ENCODE results near the gene CHP2. TPM values are rescaled to one million over a fixed set of nuclear protein-coding genes. Genes with fewer than 3 reads are reported as not detected.
"Not testable (repeated sequence)": the region's sequence is repeated elsewhere in the genome, so short reads cannot be mapped to it uniquely, and the experiment has no call there.

Gene CHP2
- not detected for total RNA-seq

DNA sequence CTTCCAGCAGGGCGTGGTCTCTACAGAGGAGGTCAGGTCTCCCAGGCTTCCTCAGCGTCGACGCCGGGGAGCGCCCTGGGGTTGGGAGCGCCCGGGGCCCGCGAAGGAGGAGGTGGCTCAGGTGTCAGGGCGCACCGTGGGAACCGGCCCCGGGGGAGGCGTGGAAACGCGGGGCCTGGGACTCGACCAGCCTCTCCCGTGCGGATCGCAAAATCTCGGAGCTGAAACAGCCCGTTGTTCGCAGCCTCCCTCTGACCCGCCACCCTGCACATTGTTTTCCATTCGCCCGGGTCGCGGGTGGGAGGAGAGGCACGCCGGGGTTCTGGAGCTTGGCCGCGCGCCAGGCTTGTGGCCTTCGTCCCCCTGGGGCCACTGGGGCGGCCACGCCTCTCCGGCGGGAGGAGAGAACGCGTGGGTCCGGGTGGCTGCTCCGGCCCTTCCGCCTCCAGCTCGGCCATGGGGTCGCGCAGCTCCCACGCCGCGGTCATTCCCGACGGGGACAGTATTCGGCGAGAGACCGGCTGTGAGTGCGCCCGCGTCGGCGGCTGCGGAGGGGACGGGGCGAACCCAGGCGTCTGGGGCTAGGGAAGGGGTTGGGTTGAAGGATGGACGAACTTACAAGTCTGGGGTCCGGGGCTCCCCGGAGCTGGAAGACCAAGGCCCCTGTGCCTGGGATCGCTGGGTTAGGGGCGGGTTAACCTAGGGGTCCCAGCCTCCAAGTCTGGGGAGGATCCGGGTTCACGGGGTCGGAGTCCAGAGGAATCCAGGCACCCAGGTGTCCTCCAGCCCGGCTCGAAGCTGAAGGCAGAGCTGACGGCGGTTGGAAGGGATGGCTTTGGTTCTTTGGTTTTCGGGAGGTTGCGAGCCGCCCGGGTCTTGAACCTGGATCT, at the start of gene CHP2:
Gene CHP2 (plus strand): TSS at position 433 of the 890 bp plus-strand sequence. CDS start 24 bp downstream, at position 457.
- Mint-ChIP-seq H3K4me3 (no peak within 1 kb of the TSS), H3K36me3 (no peaks in the 10 kb centered on the region), H3K27ac (no peak within 1 kb of the TSS), H3K9me3 (ENCODE audit: low read depth) (no peaks in the 10 kb centered on the region), H3K27me3 (peaks cover 58% of the 10 kb centered on the region), H3K4me1 (no peaks in the 10 kb centered on the region)
- no peak for DNase-seq
- CTCF ChIA-PET = no interaction called here
- no peak for ATAC-seq

DNA sequence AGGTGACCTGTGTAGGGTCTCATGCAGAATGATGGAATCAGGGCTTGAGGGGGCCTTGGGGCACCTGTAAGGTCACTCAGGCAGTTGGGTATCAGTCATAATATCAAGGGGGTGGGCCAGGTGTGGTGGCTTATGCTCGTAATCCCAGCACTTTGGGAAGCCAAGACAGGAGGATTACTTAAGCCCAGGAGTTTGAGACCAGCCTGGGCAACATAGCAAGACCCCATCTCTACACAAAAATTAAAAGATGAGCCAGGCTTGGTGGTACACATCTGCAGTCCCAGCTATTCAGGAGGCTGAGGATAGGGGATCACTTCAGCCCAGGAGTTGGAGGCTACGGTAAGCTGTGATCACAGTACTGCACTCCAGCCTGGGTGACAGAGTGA, 49.3 kb upstream of the CHP2 start:
- Mint-ChIP-seq H3K9me3 (ENCODE audit: low read depth) (peaks cover 22% of the 10 kb centered on the region), H3K4me1 (no peaks in the 10 kb centered on the region), H3K27ac (no peak overlapping the region), H3K27me3 (peaks cover 16% of the 10 kb centered on the region), H3K4me3 (no peak overlapping the region), H3K36me3 (no peaks in the 10 kb centered on the region)
- CTCF ChIA-PET = no interaction called here
- DNase-seq = no peak
- no peak for ATAC-seq

DNA sequence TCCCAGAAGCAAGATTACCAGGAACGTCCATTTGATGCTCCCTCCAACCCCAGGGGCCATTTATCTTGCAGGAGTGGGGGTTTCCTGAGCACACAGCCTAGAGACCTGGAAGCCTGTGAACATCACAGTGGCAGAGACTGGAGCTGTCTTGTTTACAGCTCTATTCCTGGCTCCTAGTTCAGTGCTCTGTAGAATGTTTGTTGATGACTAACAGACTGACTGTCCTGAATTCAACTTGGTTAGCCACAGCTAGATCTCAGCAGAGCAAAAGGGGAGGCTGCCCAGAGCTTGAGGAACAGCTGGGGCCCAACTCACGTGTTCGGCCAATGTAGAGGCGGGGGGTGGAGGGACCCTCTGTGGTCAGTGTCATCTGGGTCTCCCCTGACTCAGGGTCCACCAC, 48.4 kb upstream of the CHP2 start:
- peaks cover 22% of the 10 kb centered on the region for H3K9me3 Mint-ChIP-seq (ENCODE audit: low read depth)
- ATAC-seq = no peak
- DNase-seq = no peak
- no peaks in the 10 kb centered on the region for H3K36me3 Mint-ChIP-seq
- no peak overlapping the region for H3K4me3 Mint-ChIP-seq
- peaks cover 24% of the 10 kb centered on the region for H3K27me3 Mint-ChIP-seq
- no peaks in the 10 kb centered on the region for H3K4me1 Mint-ChIP-seq
- CTCF ChIA-PET = interaction anchor here (1.1 kb wide), 1 partner anchor 22 kb away, joined by 5 read pairs; no protein-coding TSS in a partner anchor
- H3K27ac Mint-ChIP-seq = no peak overlapping the region

DNA sequence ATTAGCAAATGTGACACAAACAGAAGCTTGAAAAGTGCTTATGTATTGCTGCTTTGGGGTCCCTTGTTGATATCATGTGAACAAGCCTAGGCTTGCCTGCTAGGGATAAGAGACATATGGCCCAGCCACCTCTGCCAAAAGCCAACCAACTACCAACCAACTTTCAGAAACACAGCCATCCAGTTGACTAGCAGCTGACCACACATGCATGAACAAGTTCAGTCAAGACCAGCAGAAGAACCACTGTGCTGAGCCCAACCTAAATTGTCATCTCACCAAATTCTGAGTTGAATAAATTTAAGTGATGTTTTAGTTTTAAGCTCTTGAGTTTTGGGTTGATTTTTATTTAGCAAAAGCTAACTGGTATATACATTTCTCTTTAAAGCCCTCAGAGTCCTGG, 45.3 kb upstream of the CHP2 start:
- CTCF ChIA-PET = interaction anchor here (1.2 kb wide), 1 partner anchor 9 kb away, joined by 3 read pairs; no protein-coding TSS in a partner anchor
- H3K27ac Mint-ChIP-seq = no peak overlapping the region
- no peak for ATAC-seq
- no peaks in the 10 kb centered on the region for H3K4me1 Mint-ChIP-seq
- H3K27me3 Mint-ChIP-seq = peaks cover 38% of the 10 kb centered on the region
- no peaks in the 10 kb centered on the region for H3K36me3 Mint-ChIP-seq
- no peak for DNase-seq
- H3K9me3 Mint-ChIP-seq (ENCODE audit: low read depth) = peaks cover 13% of the 10 kb centered on the region
- H3K4me3 Mint-ChIP-seq = no peak overlapping the region

DNA sequence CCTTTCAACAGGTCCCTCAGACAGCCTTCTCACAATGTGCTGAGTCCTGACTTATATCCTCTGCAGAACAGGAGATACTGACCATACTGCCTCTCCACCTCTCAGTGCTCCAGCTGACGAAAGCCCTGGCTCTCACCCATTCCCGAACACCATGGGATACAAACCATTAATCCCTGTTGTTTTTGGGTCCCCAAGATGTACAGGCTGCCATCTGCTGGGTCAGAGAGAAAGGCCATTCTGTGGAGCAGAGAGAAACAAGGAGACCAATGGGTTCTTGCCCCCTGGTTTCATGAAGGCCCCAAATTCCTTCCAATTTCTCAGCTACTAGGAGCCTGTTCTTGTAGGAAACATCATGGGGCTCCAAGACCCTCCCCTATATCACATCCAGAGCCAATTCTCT, 44.8 kb upstream of the CHP2 start:
- DNase-seq (no peak), ATAC-seq (no peak)
- Mint-ChIP-seq H3K4me3 (no peak overlapping the region), H3K27me3 (peaks cover 42% of the 10 kb centered on the region), H3K4me1 (no peaks in the 10 kb centered on the region), H3K27ac (no peak overlapping the region), H3K9me3 (ENCODE audit: low read depth) (peaks cover 13% of the 10 kb centered on the region), H3K36me3 (no peaks in the 10 kb centered on the region)
- CTCF ChIA-PET = interaction anchor here (1.2 kb wide), 1 partner anchor 9 kb away, joined by 3 read pairs; no protein-coding TSS in a partner anchor

DNA sequence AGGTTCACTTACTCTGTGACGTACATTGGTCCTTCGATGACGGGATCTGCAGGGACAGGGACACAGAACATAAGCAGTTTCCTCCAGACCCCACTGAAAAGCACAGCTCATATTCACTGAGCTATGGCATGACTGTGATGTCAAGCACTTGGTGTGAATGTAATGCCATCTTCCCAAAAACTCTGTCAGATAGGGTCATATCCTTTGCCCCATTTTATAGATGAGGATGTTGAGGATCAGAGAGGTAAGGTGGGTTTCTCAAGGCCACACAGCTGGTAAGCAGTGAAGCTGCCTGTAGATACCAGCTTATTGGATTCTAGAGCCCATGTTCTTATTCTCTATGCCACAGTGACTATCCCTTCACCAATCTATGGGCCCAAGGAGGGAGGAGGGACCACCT, 44.3 kb upstream of the CHP2 start:
- no peak for ATAC-seq
- Mint-ChIP-seq H3K4me3 (no peak overlapping the region), H3K9me3 (ENCODE audit: low read depth) (peaks cover 13% of the 10 kb centered on the region), H3K36me3 (no peaks in the 10 kb centered on the region), H3K4me1 (no peaks in the 10 kb centered on the region), H3K27me3 (peaks cover 43% of the 10 kb centered on the region), H3K27ac (no peak overlapping the region)
- CTCF ChIA-PET = no interaction called here
- no peak for DNase-seq

DNA sequence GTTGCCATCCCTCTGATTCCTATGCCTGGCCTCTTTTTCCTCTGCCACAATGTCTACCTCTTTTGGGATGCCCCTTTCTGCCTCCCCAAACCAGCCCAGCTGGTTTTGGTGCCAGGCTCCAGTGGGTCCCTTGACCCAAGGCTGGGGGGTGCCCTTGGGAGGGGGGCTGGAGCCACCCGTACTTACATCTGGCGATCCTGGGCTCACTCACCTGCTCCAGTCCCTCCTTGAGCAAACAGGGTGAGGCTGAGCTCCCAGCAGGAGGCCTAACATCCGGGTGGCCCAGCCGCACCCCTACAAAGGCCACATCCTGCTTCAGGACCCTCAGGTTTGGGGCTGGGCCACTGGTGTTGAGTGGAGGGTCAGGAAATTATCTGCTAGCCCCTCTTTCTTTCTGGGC, 43.0 kb upstream of the CHP2 start:
- no peak for DNase-seq
- Mint-ChIP-seq H3K27ac (no peak overlapping the region), H3K27me3 (peaks cover 50% of the 10 kb centered on the region), H3K4me3 (no peak overlapping the region), H3K4me1 (no peaks in the 10 kb centered on the region), H3K36me3 (no peaks in the 10 kb centered on the region), H3K9me3 (ENCODE audit: low read depth) (peaks cover 13% of the 10 kb centered on the region)
- CTCF ChIA-PET = no interaction called here
- no peak for ATAC-seq

DNA sequence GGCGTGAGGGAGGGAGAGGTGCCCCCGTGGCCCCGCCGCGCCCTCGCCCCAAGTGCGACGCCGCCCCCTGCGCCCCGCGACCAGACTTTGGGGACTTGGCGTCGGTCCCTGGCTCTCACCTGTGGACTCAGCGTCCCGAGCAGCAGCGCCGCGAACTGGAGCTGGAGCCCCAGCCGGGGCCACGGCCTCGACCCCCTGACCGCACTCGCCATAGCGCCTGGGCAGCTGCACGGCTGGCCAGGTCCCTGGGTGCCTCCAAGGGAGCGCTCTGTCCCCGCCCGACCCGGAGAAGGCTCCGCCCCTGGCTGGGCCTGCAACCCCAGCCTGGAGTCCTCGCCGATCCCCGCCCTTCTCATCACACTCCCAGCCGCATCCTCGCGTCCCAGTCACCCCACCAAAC, 41.9 kb upstream of the CHP2 start, which contains the start of gene ERN2:
Gene ERN2 (minus strand): TSS at position 247 of the 400 bp plus-strand sequence. CDS start 35 bp downstream, at position 212.
- CTCF ChIA-PET = no interaction called here
- Mint-ChIP-seq H3K4me1 (no peaks in the 10 kb centered on the region), H3K27ac (no peak within 1 kb of the TSS), H3K27me3 (peaks cover 58% of the 10 kb centered on the region), H3K36me3 (no peaks in the 10 kb centered on the region), H3K4me3 (no peak within 1 kb of the TSS), H3K9me3 (ENCODE audit: low read depth) (peaks cover 13% of the 10 kb centered on the region)
- DNase-seq (no peak), ATAC-seq (no peak)

DNA sequence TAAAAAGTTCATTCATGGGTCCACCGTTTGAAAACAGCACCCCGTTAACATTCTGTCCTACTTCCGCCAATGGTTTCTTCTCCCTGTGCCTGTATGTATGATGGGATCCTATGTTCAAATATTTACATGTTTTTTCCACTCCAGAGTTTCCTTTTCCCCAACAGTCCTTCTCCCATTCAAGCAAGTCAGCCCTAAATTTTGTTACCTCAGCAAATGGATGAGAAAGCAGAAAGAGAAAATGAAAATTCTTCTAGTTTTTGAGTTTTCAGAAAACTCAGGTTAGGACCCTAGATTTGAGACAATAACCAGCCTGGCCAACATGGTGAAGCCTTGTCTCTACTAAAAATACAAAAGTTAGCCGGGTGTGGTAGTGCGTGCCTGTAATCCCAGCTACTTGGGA, 38.3 kb upstream of the CHP2 start:
- CTCF ChIA-PET = no interaction called here
- H3K4me3 Mint-ChIP-seq = no peak overlapping the region
- H3K27me3 Mint-ChIP-seq = peaks cover 54% of the 10 kb centered on the region
- H3K4me1 Mint-ChIP-seq = no peaks in the 10 kb centered on the region
- ATAC-seq = no peak
- H3K27ac Mint-ChIP-seq = no peak overlapping the region
- H3K36me3 Mint-ChIP-seq = no peaks in the 10 kb centered on the region
- H3K9me3 Mint-ChIP-seq (ENCODE audit: low read depth) = no peaks in the 10 kb centered on the region
- DNase-seq = no peak

DNA sequence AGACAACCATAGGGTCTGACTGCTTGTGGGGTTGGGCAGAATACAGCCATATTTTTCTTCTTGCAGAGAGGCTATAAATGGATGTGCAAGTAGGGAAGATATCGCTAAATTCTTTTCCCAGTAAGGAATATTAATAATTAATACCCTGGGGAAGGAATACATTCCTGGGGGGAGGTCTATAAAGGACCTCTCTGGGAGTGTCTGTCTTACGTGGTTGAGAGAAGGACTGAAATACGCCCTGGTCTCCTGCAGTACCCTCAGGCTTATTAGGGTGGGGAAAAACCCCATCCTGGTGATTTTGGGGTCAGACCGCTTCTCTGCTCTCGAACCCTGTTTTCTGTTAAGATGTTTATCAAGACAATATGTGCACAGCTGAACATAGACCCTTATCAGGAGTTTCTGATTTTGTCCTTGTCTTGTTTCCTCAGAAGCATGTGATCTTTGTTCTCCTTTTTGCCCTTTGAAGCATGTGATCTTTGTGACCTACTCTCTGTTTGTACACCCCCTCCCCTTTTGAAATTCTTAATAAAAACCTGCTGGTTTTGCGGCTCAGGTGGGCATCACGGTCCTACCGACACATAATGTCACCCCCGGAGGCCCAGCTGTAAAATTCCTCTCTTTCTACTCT, 32.1 kb upstream of the CHP2 start:
- not testable (repeated sequence) for H3K9me3 Mint-ChIP-seq (ENCODE audit: low read depth)

DNA sequence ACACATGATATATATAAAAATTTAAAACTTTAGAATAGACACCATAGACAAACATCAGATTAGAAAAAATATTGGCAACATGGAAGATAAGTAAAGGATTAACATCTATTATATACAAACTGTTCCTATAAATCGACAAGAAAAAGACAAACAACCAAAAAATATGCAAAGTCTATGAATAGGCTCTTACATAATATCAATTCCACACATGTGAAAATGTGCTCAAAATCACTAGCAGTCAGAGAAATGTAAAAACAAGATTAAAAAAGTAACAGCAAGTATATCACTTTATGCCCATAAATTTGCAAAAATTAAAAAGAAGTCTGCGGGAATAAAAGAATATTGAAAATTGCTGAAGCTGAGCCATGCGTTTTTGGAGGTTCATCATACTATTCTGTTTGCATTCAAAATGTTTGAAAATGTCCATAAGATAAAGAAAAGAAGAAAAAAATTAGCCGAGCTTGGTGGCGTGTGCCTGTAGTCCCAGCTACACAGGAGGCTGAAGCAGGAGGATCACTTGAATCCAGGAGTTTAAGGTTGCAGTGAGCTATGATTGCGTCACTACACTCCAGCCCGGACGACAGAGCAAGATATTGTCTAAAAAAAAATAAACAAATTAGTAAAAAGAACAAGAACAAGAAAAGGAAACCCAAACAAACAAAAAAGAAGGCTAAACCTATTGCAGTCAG, 30.6 kb upstream of the CHP2 start:
- peaks cover 19% of the 10 kb centered on the region for H3K27me3 Mint-ChIP-seq
- H3K36me3 Mint-ChIP-seq = peaks cover 2% of the 10 kb centered on the region
- H3K4me1 Mint-ChIP-seq = peaks cover 4% of the 10 kb centered on the region
- no peak overlapping the region for H3K4me3 Mint-ChIP-seq
- CTCF ChIA-PET = interaction anchor here (0.6 kb wide), 1 partner anchor 144 kb away, joined by 3 read pairs; no protein-coding TSS in a partner anchor
- peaks cover 4% of the 10 kb centered on the region for H3K9me3 Mint-ChIP-seq (ENCODE audit: low read depth)
- no peak overlapping the region for H3K27ac Mint-ChIP-seq
- no peak for ATAC-seq
- DNase-seq = no peak

More for the DNA sequence above, 32.1 kb upstream of the CHP2 start:
- DNase-seq, H3K27ac Mint-ChIP-seq, H3K4me1 Mint-ChIP-seq, ATAC-seq, H3K36me3 Mint-ChIP-seq, CTCF ChIA-PET, H3K4me3 Mint-ChIP-seq: not testable (repeated sequence)
- H3K27me3 Mint-ChIP-seq = peaks cover 25% of the 10 kb centered on the region

DNA sequence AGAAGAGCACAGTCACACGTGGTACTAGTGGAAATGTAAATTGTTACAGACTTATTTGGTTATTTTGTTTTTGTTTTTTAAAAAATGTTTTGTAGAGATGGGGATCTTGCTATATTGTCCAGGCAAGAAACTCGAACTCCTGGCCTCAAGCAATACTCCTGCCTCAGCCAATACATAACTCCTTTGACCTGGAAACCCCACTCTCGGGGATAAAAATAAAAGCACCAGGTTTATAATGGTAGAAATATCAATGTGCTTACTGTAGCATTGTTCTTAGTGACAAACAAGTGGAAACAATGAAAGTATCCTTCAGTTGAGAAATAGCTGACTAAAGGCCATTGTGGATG, 30.1 kb upstream of the CHP2 start:
- DNase-seq (no peak), ATAC-seq (no peak)
- Mint-ChIP-seq H3K27me3 (peaks cover 23% of the 10 kb centered on the region), H3K4me1 (peaks cover 4% of the 10 kb centered on the region), H3K9me3 (ENCODE audit: low read depth) (peaks cover 4% of the 10 kb centered on the region), H3K4me3 (no peak overlapping the region), H3K27ac (no peak overlapping the region), H3K36me3 (peaks cover 2% of the 10 kb centered on the region)
- CTCF ChIA-PET = interaction anchor here (0.6 kb wide), 1 partner anchor 144 kb away, joined by 3 read pairs; no protein-coding TSS in a partner anchor

DNA sequence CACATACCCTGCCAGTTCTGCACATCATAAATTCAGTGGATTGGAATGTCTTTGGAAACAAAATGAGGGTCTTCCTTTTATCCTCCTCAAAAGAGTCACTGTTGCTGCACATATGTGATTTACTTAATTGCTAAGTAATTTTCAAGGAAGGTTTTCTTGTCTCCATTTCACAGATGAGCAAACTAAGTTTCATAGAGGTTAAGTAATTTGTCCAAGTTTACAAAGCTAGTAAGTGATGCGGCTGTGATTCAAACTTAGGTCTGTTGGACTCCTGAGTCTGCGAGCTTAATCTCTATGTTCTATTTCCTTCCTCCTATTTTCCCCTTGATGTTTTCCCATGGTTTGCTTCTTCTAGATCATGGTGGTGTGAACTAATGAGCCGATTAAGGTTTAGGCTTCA, 28.1 kb upstream of the CHP2 start:
- Mint-ChIP-seq H3K4me1 (peaks cover 4% of the 10 kb centered on the region), H3K4me3 (no peak overlapping the region), H3K36me3 (peaks cover 2% of the 10 kb centered on the region), H3K27ac (no peak overlapping the region), H3K9me3 (ENCODE audit: low read depth) (peaks cover 4% of the 10 kb centered on the region), H3K27me3 (peaks cover 24% of the 10 kb centered on the region)
- ATAC-seq = no peak
- CTCF ChIA-PET = interaction anchor here (1.7 kb wide), 1 partner anchor 526 kb away, joined by 3 read pairs; no protein-coding TSS in a partner anchor
- DNase-seq = no peak

Data from activated CD8-positive, alpha-beta memory T cell treated with anti-CD3 and anti-CD28 coated beads, Interleukin-2, amount 10 ng/mL, durations not matched to agents 7 days and 5 days (primary cell).